ENCODE measurements around the gene HS6ST1. TPM values are rescaled to one million over a fixed set of nuclear protein-coding genes. Genes with fewer than 3 reads are reported as not detected.

HS6ST1 gene
- total RNA-seq, 1 donor from 2014 or later: 31.1 TPM

- Histone ChIP-seq H3K27ac (no peak overlapping the region), H3K79me2 (ENCODE audit: low read depth) (no peaks in the 10 kb centered on the region), H3F3A (ENCODE audit: low read depth) (peaks cover 9% of the 10 kb centered on the region), H3K4me2 (no peak overlapping the region), H3K36me3 (peaks cover under 1% of the 10 kb centered on the region), H3K27me3 (no peaks in the 10 kb centered on the region), H4K20me1 (ENCODE audit: low read depth) (no peaks in the 10 kb centered on the region), H3K9ac (no peak overlapping the region), H3K4me3 (no peak overlapping the region), H3K9me3 (ENCODE audit: low read depth) (peaks cover under 1% of the 10 kb centered on the region), H2AFZ (replicated peaks) (no peak overlapping the region), H3K4me1 (peaks cover 13% of the 10 kb centered on the region)
- Mint-ChIP-seq H3K27me3 (ENCODE audit: insufficient read depth, low read depth) (peaks cover 4% of the 10 kb centered on the region), H3K4me3 (no peak overlapping the region), H3K4me1 (peaks cover 17% of the 10 kb centered on the region), H3K9me3 (peaks cover 15% of the 10 kb centered on the region), H3K36me3 (peaks cover 1% of the 10 kb centered on the region), H3K27ac (no peak overlapping the region)
- TF ChIP-seq CTCF (IDR thresholded peaks at IDR 0.05) (no peak), EZH2 (IDR thresholded peaks at IDR 0.05) (no peak), EZH2phosphoT487 (IDR thresholded peaks at IDR 0.05) (no peak)
- no peak for DNase-seq (ENCODE audit: low spot score)
Observed at GRCh38 chr2:128357506-128358370, 39.1 kb upstream of the HS6ST1 start.

- Histone ChIP-seq H3K9ac (no peak overlapping the region), H3K79me2 (ENCODE audit: low read depth) (no peaks in the 10 kb centered on the region), H3K36me3 (peaks cover 5% of the 10 kb centered on the region), H3K4me3 (no peak overlapping the region), H4K20me1 (ENCODE audit: low read depth) (no peaks in the 10 kb centered on the region), H3K4me1 (no peaks in the 10 kb centered on the region), H2AFZ (replicated peaks) (no peak overlapping the region), H3K9me3 (ENCODE audit: low read depth) (peaks cover 12% of the 10 kb centered on the region), H3K27me3 (no peaks in the 10 kb centered on the region), H3K4me2 (no peak overlapping the region), H3F3A (ENCODE audit: low read depth) (no peaks in the 10 kb centered on the region), H3K27ac (no peak overlapping the region)
- peaks cover 26% of the 10 kb centered on the region for H3K9me3 Mint-ChIP-seq
- no peak for TF ChIP-seq EZH2phosphoT487 (IDR thresholded peaks at IDR 0.05)
- no peak for TF ChIP-seq CTCF (IDR thresholded peaks at IDR 0.05)
- TF ChIP-seq EZH2 (IDR thresholded peaks at IDR 0.05): no peak
- peaks cover 4% of the 10 kb centered on the region for H3K36me3 Mint-ChIP-seq
- peaks cover 1% of the 10 kb centered on the region for H3K4me1 Mint-ChIP-seq
- H3K27me3 Mint-ChIP-seq (ENCODE audit: insufficient read depth, low read depth): peaks cover 4% of the 10 kb centered on the region
- H3K4me3 Mint-ChIP-seq: no peak overlapping the region
- no peak overlapping the region for H3K27ac Mint-ChIP-seq
- no peak for DNase-seq (ENCODE audit: low spot score)
Observed at GRCh38 chr2:128356127-128356526, 37.5 kb upstream of the HS6ST1 start.

- no peaks in the 10 kb centered on the region for H3F3A ChIP-seq (ENCODE audit: low read depth)
- no peak overlapping the region for H3K27ac ChIP-seq
- H3K36me3 Mint-ChIP-seq: peaks cover 4% of the 10 kb centered on the region
- peaks cover 12% of the 10 kb centered on the region for H3K9me3 ChIP-seq (ENCODE audit: low read depth)
- H3K27ac Mint-ChIP-seq: no peak overlapping the region
- no peaks in the 10 kb centered on the region for H4K20me1 ChIP-seq (ENCODE audit: low read depth)
- peaks cover 5% of the 10 kb centered on the region for H3K36me3 ChIP-seq
- no peaks in the 10 kb centered on the region for H3K4me1 Mint-ChIP-seq
- no peak overlapping the region for H3K4me3 Mint-ChIP-seq
- H3K4me1 ChIP-seq: no peaks in the 10 kb centered on the region
- no peak overlapping the region for H3K4me2 ChIP-seq
- peaks cover 4% of the 10 kb centered on the region for H3K27me3 Mint-ChIP-seq (ENCODE audit: insufficient read depth, low read depth)
- no peak for DNase-seq (ENCODE audit: low spot score)
- no peak overlapping the region for H3K4me3 ChIP-seq
- H2AFZ ChIP-seq (replicated peaks): no peak overlapping the region
- no peak overlapping the region for H3K9ac ChIP-seq
- H3K79me2 ChIP-seq (ENCODE audit: low read depth): no peaks in the 10 kb centered on the region
- H3K27me3 ChIP-seq: no peaks in the 10 kb centered on the region
- TF ChIP-seq EZH2 (IDR thresholded peaks at IDR 0.05): no peak
- peaks cover 35% of the 10 kb centered on the region for H3K9me3 Mint-ChIP-seq
Observed at GRCh38 chr2:128354726-128355470, 36.2 kb upstream of the HS6ST1 start.

Measured in neural progenitor cell (in vitro differentiated cells).